ENCODE measurements around the gene SVEP1.

Gene SVEP1

GRCh38 chr9:110357505-110357904 lies 222.0 kb downstream of the SVEP1 start:
- DNase-seq = no peak

GRCh38 chr9:110356639-110357395 lies 222.7 kb downstream of the SVEP1 start:
- no peak for DNase-seq

GRCh38 chr9:110355911-110356310 lies 223.6 kb downstream of the SVEP1 start:
- DNase-seq = no peak

- no peak for DNase-seq
Observed at GRCh38 chr9:110351009-110351467, 228.5 kb downstream of the SVEP1 start.

GRCh38 chr9:110346325-110346724 lies 233.2 kb downstream of the SVEP1 start:
- no peak for DNase-seq

GRCh38 chr9:110344821-110345220 lies 234.7 kb downstream of the SVEP1 start:
- DNase-seq = no peak

GRCh38 chr9:110343551-110343950 lies 236.0 kb downstream of the SVEP1 start:
- no peak for DNase-seq

GRCh38 chr9:110340306-110340705 lies 239.2 kb downstream of the SVEP1 start:
- no peak for DNase-seq

GRCh38 chr9:110338143-110338542 lies 241.4 kb downstream of the SVEP1 start:
- DNase-seq = no peak

- DNase-seq = no peak
Observed at GRCh38 chr9:110337727-110338126, 241.8 kb downstream of the SVEP1 start, which contains the start of gene TXNDC8. TSS of gene TXNDC8 (minus strand) at chr9:110337863.

GRCh38 chr9:110336363-110336762 lies 243.2 kb downstream of the SVEP1 start:
- no peak for DNase-seq

GRCh38 chr9:110334871-110335270 lies 244.7 kb downstream of the SVEP1 start:
- no peak for DNase-seq

- DNase-seq = no peak
Observed at GRCh38 chr9:110334183-110334582, 245.4 kb downstream of the SVEP1 start.

GRCh38 chr9:110332766-110333165 lies 246.8 kb downstream of the SVEP1 start:
- DNase-seq = no peak

GRCh38 chr9:110330484-110331105 lies 248.9 kb downstream of the SVEP1 start:
- no peak for DNase-seq

- DNase-seq = no peak
Observed at GRCh38 chr9:110329639-110330230, 249.8 kb downstream of the SVEP1 start.

GRCh38 chr9:110328763-110329162 lies 250.8 kb downstream of the SVEP1 start:
- DNase-seq = no peak

GRCh38 chr9:110327716-110328115 lies 251.8 kb downstream of the SVEP1 start:
- no peak for DNase-seq

GRCh38 chr9:110323818-110324217 lies 255.7 kb downstream of the SVEP1 start:
- no peak for DNase-seq

- no peak for DNase-seq
Observed at GRCh38 chr9:110320651-110321445, 258.7 kb downstream of the SVEP1 start.

GRCh38 chr9:110319781-110320492 lies 259.6 kb downstream of the SVEP1 start:
- DNase-seq = no peak

GRCh38 chr9:110317911-110318310 lies 261.6 kb downstream of the SVEP1 start:
- DNase-seq = no peak

Measured in CD4-positive, alpha-beta T cell treated with Interleukin-17A for 4 hours (primary cell).